CD4-positive, CD25-positive, alpha-beta regulatory T cell (primary cell): ENCODE data around the gene ADM2. TPM values are rescaled to one million over a fixed set of nuclear protein-coding genes. Genes with fewer than 3 reads are reported as not detected.

Source experiments
- ATAC-seq, 2 donors: fragments of 150-1000 bp; cut with Tn5 transposase; one replicate each; pipeline ENCODE4 v1.10.0; 2021; ENCODE audit warnings: low read depth in 2 of 2, moderate number of reproducible peaks in 2 of 2, moderate library complexity in 1 of 2
- DNase-seq, 3 donors: peaks; one replicate each; pipeline versions ENCODE4 v3.0.0 to v3.0.0-alpha.2; 2012 to 2022; ENCODE audit warnings: mixed read lengths in 1 of 3
- H3K27ac ChIP-seq: one replicate; pipeline ENCODE4 v1.7.0; 2013; ENCODE audit warnings: mild to moderate bottlenecking, low read length; ENCODE audit not compliant: insufficient read depth, poor library complexity, severe bottlenecking
- H3K27me3 ChIP-seq: one replicate; pipeline ENCODE4 v1.7.0; 2013; ENCODE audit warnings: low read length; ENCODE audit not compliant: control insufficient read depth, insufficient read depth
- H3K36me3 ChIP-seq: one replicate; pipeline ENCODE4 v1.7.0; 2013; ENCODE audit warnings: mild to moderate bottlenecking, low read length, moderate library complexity; ENCODE audit not compliant: control insufficient read depth, insufficient read depth
- H3K4me1 ChIP-seq: 2 replicates; pipeline ENCODE4 v1.7.0; 2013; ENCODE audit warnings: mild to moderate bottlenecking, low read length; ENCODE audit not compliant: insufficient read depth, control insufficient read depth, poor library complexity, severe bottlenecking
- H3K4me3 ChIP-seq: one replicate; pipeline ENCODE4 v1.7.0; 2013; ENCODE audit warnings: low read depth, mild to moderate bottlenecking, low read length, moderate library complexity
- H3K9me3 ChIP-seq, 2 experiments: 1 replicate in 1 of 2; 2 replicates in 1 of 2; pipeline ENCODE4 v1.7.0; 2013; ENCODE audit warnings: low read length in 2 of 2, mild to moderate bottlenecking in 1 of 2, moderate library complexity in 1 of 2; ENCODE audit not compliant: control insufficient read depth in 2 of 2
- H3K27ac Mint-ChIP-seq, 3 donors: one replicate each; pipeline ENCODE4 v1.8.0; 2020 to 2022; ENCODE audit warnings: mild to moderate bottlenecking in 3 of 3, mixed read lengths in 3 of 3, moderate library complexity in 2 of 3
- H3K27me3 Mint-ChIP-seq: one replicate; pipeline ENCODE4 v1.8.0; 2022; ENCODE audit warnings: mild to moderate bottlenecking, mixed read lengths
- H3K36me3 Mint-ChIP-seq: one replicate; pipeline ENCODE4 v1.8.0; 2020; ENCODE audit warnings: mixed read lengths
- H3K4me1 Mint-ChIP-seq, 4 donors: one replicate each; pipeline ENCODE4 v1.8.0; 2020 to 2022; ENCODE audit warnings: mixed read lengths in 4 of 4, mild to moderate bottlenecking in 1 of 4
- H3K4me3 Mint-ChIP-seq, 4 donors: one replicate each; pipeline ENCODE4 v1.8.0; 2020 to 2022; ENCODE audit warnings: mild to moderate bottlenecking in 4 of 4, mixed read lengths in 4 of 4, moderate library complexity in 3 of 4
- H3K9me3 Mint-ChIP-seq, 7 donors: one replicate each; pipeline ENCODE4 v1.8.0; 2020 to 2022; ENCODE audit warnings: mixed read lengths in 7 of 7, mild to moderate bottlenecking in 3 of 7, moderate library complexity in 2 of 7
- polyA plus RNA-seq, 4 donors: library from polyadenylated mRNA; unstranded; fragments of 300-500 nt; fragmentation: Illumina TruSeq; gene quantifications; one replicate each; pipeline ENCODE4 v1.2.3, GENCODE V29; 2021
- total RNA-seq: library from RNA; stranded (reverse); gene quantifications from one replicate; pipeline ENCODE4 v1.2.3, GENCODE V29; 2022

The ADM2 gene
- total and polyA plus RNA-seq, 5 donors from 2014 or later: 0.06 to 1.9 (median 0.37) TPM

DNA sequence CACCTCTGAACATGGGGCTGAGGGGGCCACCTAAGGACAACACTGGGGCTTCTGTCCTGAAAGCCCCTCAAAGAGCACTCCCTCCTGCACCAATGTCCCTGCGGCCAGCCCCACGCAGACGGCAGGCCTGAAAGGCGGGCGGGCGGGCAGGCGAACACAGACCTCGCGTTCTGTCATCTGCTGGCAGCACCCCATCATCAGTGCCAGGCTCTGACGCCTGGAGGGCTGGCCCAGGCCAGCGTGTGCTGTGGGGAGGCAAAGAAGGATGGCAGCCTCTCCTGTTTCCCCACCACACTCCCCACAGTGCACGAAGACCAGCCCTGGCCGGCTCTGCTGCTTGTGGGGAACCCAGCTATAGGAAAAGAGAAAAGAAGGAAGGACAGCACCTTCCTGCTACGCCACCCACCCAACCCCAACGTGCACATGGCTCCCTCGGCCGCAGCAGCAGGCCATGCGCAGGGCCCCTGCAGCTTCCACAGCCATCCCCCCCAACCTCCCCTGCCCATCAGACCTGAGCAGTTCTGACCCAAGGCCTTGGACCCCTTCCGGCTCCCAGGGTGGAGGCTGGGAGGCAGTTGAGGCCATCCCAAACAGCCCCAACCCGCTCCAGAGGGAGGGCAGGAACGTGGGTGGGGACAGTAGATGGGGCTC lies 10.0 kb upstream of the ADM2 start:
- no peak for DNase-seq

DNA sequence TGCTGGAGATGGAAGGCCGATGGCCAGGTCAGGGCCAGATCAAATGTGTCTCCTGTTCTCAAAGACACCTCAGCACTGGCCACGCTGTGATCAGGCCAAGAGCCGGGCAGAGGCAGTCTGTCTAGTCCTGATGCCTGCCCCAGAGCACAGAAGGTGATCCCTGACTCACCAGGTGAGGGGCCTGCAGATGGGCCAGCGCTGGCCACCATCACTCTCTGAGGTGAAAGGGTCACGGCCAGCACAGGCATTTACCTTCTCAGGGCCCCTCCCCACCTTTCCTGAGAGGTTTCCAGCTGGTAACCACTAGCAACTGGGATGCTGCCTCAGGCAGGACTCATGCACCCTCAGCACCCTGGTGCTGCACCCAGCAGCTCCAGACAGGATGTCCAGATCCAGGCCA lies 9.4 kb upstream of the ADM2 start:
- Mint-ChIP-seq H3K4me3 (peak overlapping the region; percentile 90 to 98 (median 96)), H3K36me3 (peaks cover 6% of the 10 kb centered on the region), H3K4me1 (peaks cover 0 to 72% (median 34%) of the 10 kb centered on the region in 4 donors), H3K9me3 (no peaks in the 10 kb centered on the region), H3K27me3 (no peaks in the 10 kb centered on the region), H3K27ac (peak overlapping the region; percentile 78 to 93 (median 88))
- ATAC-seq: no peak
- H3K36me3 ChIP-seq: peaks cover 11% of the 10 kb centered on the region
- H3K27me3 ChIP-seq: no peaks in the 10 kb centered on the region
- peak overlapping the region; percentile 57 for H3K4me3 ChIP-seq
- DNase-seq: no peak
- peaks cover 69% of the 10 kb centered on the region for H3K4me1 ChIP-seq
- peak overlapping the region; percentile 86 for H3K27ac ChIP-seq
- H3K9me3 ChIP-seq: no peaks in the 10 kb centered on the region

More for the DNA sequence above, 10.0 kb upstream of the ADM2 start:
- H3K9me3 Mint-ChIP-seq: no peaks in the 10 kb centered on the region
- Histone ChIP-seq H3K4me1 (peaks cover 69% of the 10 kb centered on the region), H3K4me3 (no peak overlapping the region), H3K9me3 (no peaks in the 10 kb centered on the region), H3K36me3 (peaks cover 17% of the 10 kb centered on the region), H3K27ac (peak overlapping the region; percentile 86), H3K27me3 (no peaks in the 10 kb centered on the region)
- H3K27me3 Mint-ChIP-seq: no peaks in the 10 kb centered on the region
- no peak for ATAC-seq
- H3K27ac Mint-ChIP-seq: peak overlapping the region; percentile 93 to 96 (median 94)
- H3K36me3 Mint-ChIP-seq: peaks cover 9% of the 10 kb centered on the region
- peaks cover 0 to 78% (median 35%) of the 10 kb centered on the region in 4 donors for H3K4me1 Mint-ChIP-seq
- H3K4me3 Mint-ChIP-seq: peak overlapping the region; percentile 90 to 98 (median 96)

DNA sequence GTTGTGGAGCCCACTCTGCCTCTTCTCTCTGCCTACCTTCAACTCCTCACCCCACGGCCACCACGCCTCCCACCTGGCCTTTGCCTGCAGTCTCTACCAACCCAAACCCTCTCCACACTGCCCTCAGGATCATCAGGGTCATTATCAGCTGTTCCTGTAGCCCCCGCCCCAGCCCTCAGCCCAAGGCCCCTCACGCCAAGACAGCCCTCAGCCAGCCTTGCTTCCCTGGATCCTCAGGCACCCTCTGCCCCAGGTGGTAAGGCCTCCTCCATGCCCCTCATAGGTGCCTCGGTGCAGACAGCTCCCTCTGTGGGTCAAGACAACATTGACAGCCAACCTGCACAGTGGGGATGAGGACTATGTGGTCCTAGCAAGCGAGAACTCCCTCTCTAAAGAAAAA lies 8.3 kb upstream of the ADM2 start:
- H3K27me3 ChIP-seq: no peaks in the 10 kb centered on the region
- no peaks in the 10 kb centered on the region for H3K27me3 Mint-ChIP-seq
- H3K4me3 Mint-ChIP-seq: peak overlapping the region; percentile 95 to 98 (median 97)
- peaks cover 5% of the 10 kb centered on the region for H3K36me3 Mint-ChIP-seq
- no peak for ATAC-seq
- H3K36me3 ChIP-seq: peaks cover under 1% of the 10 kb centered on the region
- peaks cover 0 to 67% (median 33%) of the 10 kb centered on the region in 4 donors for H3K4me1 Mint-ChIP-seq
- H3K27ac Mint-ChIP-seq: peak overlapping the region; percentile 93 to 99 (median 97)
- H3K9me3 ChIP-seq: no peaks in the 10 kb centered on the region
- H3K4me3 ChIP-seq: peak overlapping the region; percentile 85
- peak; percentile 44 to 76 (median 55) for DNase-seq
- H3K9me3 Mint-ChIP-seq: no peaks in the 10 kb centered on the region
- H3K4me1 ChIP-seq: peaks cover 69% of the 10 kb centered on the region
- H3K27ac ChIP-seq: peak overlapping the region; percentile 86

DNA sequence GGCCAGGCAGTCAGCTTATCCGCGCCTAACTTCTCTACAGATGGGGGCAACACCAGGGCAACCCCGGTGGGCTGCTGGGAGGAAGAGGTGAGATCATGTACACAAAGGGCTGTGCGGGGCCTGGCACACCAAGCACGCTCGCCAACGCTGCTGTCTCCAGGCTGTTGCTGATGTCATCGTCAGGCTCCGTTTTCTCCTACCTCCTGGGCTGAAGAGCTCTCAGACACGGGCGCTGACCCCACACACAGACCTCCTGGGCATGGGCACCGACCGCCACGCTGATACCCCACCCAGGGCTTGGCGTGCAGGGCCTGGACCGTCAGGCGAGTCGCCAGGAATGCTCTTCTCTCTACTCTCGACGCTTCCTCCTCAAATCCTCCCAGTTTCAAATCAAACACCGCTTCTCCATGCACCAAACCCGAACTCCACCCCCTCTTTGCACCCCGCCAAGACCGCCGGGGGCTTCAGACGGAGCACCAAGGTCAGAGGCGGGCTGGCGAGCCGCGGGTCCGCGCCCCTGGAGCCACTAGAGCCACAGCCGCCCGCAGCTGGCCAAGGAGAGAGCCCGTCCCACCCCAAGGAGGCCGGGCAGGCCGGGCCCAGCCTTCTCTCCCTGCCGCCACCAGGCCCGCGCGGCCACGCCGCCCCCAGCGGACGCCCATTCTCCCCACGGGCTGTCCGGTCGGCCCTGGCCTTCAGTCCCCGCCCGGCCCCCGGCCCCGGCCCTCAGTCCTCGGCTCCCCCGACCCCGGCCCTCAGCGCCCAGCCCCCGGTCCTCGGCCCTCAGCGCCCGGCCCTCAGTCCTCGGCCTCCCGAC lies 7.3 kb upstream of the ADM2 start:
- H3K4me3 Mint-ChIP-seq: peak overlapping the region; percentile 95 to 98 (median 97)
- peak overlapping the region; percentile 85 for H3K4me3 ChIP-seq
- peaks cover 7% of the 10 kb centered on the region for H3K27me3 Mint-ChIP-seq
- peak overlapping the region; percentile 93 to 97 (median 97) for H3K27ac Mint-ChIP-seq
- H3K4me1 ChIP-seq: peaks cover 59% of the 10 kb centered on the region
- peaks cover 0 to 58% (median 31%) of the 10 kb centered on the region in 4 donors for H3K4me1 Mint-ChIP-seq
- no peaks in the 10 kb centered on the region for H3K27me3 ChIP-seq
- H3K9me3 ChIP-seq: no peaks in the 10 kb centered on the region
- H3K36me3 Mint-ChIP-seq: peaks cover 5% of the 10 kb centered on the region
- no peak for ATAC-seq
- DNase-seq: peak in 1 of 3 donors; percentile 49
- peak overlapping the region; percentile 86 for H3K27ac ChIP-seq
- H3K36me3 ChIP-seq: no peaks in the 10 kb centered on the region
- H3K9me3 Mint-ChIP-seq: no peaks in the 10 kb centered on the region

DNA sequence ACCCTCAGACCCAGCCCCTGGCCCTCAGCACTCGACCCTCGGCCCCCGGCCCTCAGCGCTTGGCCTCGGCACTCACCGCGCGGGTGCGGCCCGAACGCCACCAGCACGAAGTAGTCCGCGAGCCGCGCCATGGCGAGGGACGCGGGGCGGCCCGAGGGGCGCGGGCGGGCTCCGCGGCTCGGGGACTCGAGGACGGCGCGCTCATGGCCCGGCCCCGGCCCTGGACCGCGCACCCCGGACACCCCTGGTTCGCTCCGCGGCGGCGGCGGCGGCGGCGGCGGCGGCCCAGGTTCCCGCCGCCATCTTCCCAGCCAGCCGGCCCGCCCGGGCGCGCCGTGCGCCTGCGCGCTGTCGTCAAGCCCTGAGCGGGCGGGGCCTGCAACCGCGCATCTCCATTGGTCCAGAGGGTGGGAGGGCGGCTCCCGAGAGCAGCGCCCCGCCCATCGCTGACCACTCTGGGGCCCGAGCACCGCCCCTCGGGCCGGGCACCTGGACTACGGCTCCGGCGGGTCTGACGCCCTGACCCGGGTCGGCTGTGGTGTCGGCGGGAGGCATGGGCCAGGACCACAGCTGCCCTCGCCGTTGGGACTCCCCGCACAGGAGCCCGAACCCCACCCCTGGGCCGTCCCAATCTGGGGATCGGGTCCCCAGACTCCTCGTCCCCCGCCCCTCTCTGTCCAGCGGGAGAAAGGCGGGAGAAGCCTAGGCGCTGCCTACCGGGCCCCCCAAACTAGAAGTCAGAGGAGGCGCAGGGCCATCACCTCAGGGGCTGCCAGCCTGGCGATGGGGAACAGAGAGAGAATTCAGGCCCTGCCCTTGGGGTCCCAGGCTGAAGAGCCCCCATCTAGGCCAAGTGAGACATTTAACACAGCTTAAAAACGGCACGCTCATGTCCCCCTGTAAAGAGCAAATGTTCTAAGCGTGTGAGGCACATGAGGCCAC lies 6.4 kb upstream of the ADM2 start, which contains the start of gene SBF1:
SBF1 (minus strand) TSS at position 326 of the 942 bp plus-strand sequence; CDS start at position 131, 195 bp downstream.
- peak within 1 kb of the TSS; percentile 85 for H3K4me3 ChIP-seq
- peaks cover 5% of the 10 kb centered on the region for H3K36me3 Mint-ChIP-seq
- no peaks in the 10 kb centered on the region for H3K27me3 ChIP-seq
- DNase-seq (peak; percentile 83 to 89 (median 84)), ATAC-seq (peak; percentile 68 to 70)
- H3K4me3 Mint-ChIP-seq: peak within 1 kb of the TSS; percentile 95 to 98 (median 97)
- peak within 1 kb of the TSS; percentile 86 for H3K27ac ChIP-seq
- no peaks in the 10 kb centered on the region for H3K9me3 Mint-ChIP-seq
- H3K36me3 ChIP-seq: no peaks in the 10 kb centered on the region
- peak within 1 kb of the TSS; percentile 93 to 97 (median 97) for H3K27ac Mint-ChIP-seq
- H3K27me3 Mint-ChIP-seq: peaks cover 12% of the 10 kb centered on the region
- H3K4me1 Mint-ChIP-seq: peaks cover 0 to 53% (median 30%) of the 10 kb centered on the region in 4 donors
- H3K4me1 ChIP-seq: peaks cover 50% of the 10 kb centered on the region
- H3K9me3 ChIP-seq: no peaks in the 10 kb centered on the region

DNA sequence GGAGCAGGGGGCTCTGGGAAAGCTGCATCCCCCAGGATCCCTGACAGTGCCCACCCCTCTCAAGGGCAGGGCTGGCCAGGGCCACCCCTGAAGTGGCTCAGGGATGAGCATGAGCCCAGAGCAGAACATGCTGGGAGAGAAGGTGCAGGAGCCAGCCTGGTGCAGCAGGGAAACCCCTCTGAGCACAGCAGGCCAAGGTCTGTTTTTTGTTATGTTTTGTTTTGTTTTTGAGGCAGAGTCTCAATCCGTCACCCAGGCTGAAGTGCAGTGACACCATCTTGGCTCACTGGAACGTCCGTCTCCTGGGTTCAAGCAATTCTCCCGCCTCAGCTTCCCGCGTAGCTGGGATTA lies 5.7 kb upstream of the ADM2 start:
- H3K27me3 ChIP-seq: no peaks in the 10 kb centered on the region
- peaks cover 0 to 51% (median 28%) of the 10 kb centered on the region in 4 donors for H3K4me1 Mint-ChIP-seq
- no peak overlapping the region for H3K27ac ChIP-seq
- ATAC-seq (no peak), DNase-seq (no peak)
- H3K4me1 ChIP-seq: peaks cover 43% of the 10 kb centered on the region
- H3K27ac Mint-ChIP-seq: peak overlapping the region; percentile 20 to 84 (median 72)
- peak overlapping the region; percentile 76 to 91 (median 80) for H3K4me3 Mint-ChIP-seq
- H3K4me3 ChIP-seq: no peak overlapping the region
- no peaks in the 10 kb centered on the region for H3K36me3 ChIP-seq
- H3K9me3 ChIP-seq: no peaks in the 10 kb centered on the region
- peaks cover 5% of the 10 kb centered on the region for H3K36me3 Mint-ChIP-seq
- peaks cover 19% of the 10 kb centered on the region for H3K27me3 Mint-ChIP-seq
- H3K9me3 Mint-ChIP-seq: no peaks in the 10 kb centered on the region

DNA sequence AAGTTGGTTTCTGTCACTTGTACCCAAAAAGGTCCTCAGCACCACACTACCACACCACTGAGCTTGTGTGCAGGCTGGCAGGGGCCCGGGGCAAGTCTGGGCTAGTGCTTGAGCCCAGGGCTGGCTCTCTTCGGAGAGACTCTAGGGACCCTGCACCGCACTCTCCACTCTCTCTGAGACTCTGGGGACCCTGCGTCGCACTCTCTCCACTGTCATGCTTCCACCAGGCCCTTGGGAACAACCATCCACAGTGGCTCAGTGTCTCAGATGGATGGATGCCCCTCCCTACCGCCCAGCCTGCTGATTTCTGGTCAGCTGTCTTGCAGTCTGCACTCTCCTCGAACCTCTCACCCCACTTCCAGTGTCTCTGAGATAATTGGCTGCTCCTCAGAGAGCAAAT lies 4.5 kb upstream of the ADM2 start:
- ATAC-seq (no peak), DNase-seq (no peak)
- H3K27me3 Mint-ChIP-seq: peaks cover 21% of the 10 kb centered on the region
- peak overlapping the region; percentile 36 to 82 (median 72) for H3K27ac Mint-ChIP-seq
- no peak overlapping the region for H3K27ac ChIP-seq
- H3K4me3 ChIP-seq: no peak overlapping the region
- no peaks in the 10 kb centered on the region for H3K9me3 Mint-ChIP-seq
- no peaks in the 10 kb centered on the region for H3K27me3 ChIP-seq
- H3K9me3 ChIP-seq: no peaks in the 10 kb centered on the region
- H3K4me1 ChIP-seq: peaks cover 41% of the 10 kb centered on the region
- peaks cover 5% of the 10 kb centered on the region for H3K36me3 Mint-ChIP-seq
- peaks cover 0 to 39% (median 23%) of the 10 kb centered on the region in 4 donors for H3K4me1 Mint-ChIP-seq
- H3K36me3 ChIP-seq: no peaks in the 10 kb centered on the region
- peak overlapping the region; percentile 76 to 91 (median 80) for H3K4me3 Mint-ChIP-seq
